Measurements from ENCODE around the gene FAM107B.
"Not testable (repeated sequence)": the region's sequence is repeated elsewhere in the genome, so short reads cannot be mapped to it uniquely, and the experiment has no call there.

FAM107B gene

DNA sequence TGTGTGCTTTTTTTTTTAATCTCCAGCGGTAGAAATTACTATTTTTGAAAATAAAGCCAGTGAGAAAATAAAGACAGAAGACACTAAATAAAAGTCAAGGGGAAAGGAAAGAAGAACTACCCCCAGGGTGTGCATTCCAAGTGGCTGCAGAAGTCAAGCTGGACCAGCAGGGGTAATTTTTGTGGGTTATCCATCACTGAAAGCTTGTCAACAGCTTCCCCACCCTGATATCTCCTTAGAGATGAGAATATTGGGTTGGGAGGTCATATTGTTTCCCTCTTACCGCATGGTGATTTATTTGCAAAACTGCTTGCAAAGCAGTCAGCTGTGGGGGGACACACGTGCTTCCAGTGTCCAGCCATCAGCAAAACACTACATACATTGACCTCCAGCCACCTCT is 46.4 kb downstream of the FAM107B start:
- no peak for TF ChIP-seq ZFX (IDR thresholded peaks at IDR 0.05)
- TF ChIP-seq, protein P1, sequence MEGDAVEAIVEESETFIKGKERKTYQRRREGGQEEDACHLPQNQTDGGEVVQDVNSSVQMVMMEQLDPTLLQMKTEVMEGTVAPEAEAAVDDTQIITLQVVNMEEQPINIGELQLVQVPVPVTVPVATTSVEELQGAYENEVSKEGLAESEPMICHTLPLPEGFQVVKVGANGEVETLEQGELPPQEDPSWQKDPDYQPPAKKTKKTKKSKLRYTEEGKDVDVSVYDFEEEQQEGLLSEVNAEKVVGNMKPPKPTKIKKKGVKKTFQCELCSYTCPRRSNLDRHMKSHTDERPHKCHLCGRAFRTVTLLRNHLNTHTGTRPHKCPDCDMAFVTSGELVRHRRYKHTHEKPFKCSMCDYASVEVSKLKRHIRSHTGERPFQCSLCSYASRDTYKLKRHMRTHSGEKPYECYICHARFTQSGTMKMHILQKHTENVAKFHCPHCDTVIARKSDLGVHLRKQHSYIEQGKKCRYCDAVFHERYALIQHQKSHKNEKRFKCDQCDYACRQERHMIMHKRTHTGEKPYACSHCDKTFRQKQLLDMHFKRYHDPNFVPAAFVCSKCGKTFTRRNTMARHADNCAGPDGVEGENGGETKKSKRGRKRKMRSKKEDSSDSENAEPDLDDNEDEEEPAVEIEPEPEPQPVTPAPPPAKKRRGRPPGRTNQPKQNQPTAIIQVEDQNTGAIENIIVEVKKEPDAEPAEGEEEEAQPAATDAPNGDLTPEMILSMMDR (conservative IDR thresholded peaks at IDR 0.05): no peak
- H3K27ac ChIP-seq: no peak overlapping the region

DNA sequence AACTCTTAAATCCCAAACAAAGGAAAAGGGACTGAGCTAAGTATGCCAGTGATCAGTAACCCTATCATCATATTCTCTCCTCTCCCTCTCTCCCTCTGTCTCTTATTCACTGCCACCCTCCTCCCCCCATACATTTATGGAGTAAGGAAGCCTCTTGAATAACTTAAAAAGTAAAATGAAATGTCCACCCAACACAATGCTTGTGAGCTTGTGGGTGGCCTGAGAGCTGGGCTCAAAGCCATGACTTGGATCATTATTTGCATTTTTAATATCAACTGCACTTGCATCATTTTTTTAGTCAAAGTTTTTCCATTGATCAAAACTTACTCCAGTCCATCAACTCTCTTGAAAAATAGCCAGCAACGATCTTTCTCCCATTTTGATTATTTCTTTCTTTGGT is 46.8 kb downstream of the FAM107B start:
- TF ChIP-seq, protein P1 (conservative IDR thresholded peaks at IDR 0.05): no peak
- no peak for TF ChIP-seq ZFX (IDR thresholded peaks at IDR 0.05)
- no peak overlapping the region for H3K27ac ChIP-seq

DNA sequence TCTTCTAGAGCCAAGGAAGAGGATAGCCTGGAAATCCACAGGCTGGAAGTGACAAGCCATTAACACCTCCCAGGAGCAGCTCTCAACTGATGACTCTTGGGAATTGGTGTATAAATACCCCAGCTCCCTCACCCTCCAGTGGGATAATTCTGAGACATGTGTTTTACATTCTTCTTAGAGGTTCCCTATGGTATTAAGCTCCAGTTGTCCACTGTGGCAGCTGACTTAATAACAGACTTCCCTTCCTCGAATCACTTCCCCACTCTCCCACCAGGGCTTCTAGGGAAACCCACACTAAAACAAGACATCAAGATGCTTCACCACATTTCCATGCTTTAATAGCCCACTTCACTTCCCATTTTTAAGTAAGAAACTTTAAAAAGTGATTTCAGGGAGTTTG is 47.2 kb downstream of the FAM107B start:
- TF ChIP-seq, protein P1 (conservative IDR thresholded peaks at IDR 0.05): no peak
- TF ChIP-seq ZFX (IDR thresholded peaks at IDR 0.05): no peak
- H3K27ac ChIP-seq: no peak overlapping the region

DNA sequence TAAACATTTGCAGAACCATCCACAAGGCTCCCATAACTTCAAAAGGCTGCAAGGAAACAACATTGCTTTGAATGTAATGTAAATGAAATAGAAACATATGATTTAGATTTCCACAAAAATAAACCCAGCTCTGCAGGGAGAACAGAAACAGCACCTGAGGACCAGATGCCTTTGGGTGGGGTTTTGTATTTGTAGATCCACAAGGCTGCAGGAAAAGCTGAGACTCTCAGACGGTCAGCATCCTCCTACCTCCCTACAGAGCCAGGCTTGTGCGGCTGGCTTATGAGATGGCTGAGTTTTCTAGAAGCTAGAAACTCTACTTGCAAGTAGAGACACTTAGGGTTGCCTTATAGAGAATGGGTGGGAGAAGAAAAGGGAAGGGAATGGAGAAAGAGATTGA is 49.8 kb downstream of the FAM107B start:
- TF ChIP-seq ZFX (IDR thresholded peaks at IDR 0.05): no peak
- TF ChIP-seq, protein P1 (conservative IDR thresholded peaks at IDR 0.05): no peak
- H3K27ac ChIP-seq: no peak overlapping the region

DNA sequence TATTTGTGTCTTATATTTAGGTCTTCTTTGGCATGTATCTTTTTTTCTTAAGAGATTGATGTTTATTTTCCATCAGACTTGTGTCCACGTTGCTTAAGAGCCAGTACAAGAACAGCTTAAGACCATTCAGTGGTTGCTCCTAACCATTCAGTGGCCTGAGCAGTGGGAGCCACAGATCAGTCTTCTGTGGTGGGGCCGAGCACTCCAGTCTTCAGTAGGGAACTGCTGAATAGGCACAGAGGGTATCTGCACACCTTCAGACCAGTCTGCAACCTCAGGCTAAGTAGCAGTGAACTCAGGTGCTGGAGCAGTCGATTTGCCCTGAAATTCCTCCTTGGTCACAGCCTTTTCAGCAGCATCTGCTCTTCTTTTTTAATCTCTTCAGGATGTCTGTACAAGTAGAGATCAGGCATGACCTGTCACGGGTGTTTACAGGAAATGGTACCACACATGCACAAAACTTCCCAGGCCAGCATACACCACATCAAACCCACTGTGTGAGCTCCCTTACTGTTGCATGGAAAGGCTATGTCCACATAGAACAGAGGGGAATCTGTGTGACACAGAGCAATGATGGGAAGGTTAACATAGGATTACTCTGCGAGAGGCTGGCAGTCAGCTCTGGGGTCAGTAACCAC is 51.5 kb downstream of the FAM107B start:
- TF ChIP-seq, protein P1 (conservative IDR thresholded peaks at IDR 0.05): no peak
- TF ChIP-seq ZFX (IDR thresholded peaks at IDR 0.05): no peak
- H3K27ac ChIP-seq: no peak overlapping the region

DNA sequence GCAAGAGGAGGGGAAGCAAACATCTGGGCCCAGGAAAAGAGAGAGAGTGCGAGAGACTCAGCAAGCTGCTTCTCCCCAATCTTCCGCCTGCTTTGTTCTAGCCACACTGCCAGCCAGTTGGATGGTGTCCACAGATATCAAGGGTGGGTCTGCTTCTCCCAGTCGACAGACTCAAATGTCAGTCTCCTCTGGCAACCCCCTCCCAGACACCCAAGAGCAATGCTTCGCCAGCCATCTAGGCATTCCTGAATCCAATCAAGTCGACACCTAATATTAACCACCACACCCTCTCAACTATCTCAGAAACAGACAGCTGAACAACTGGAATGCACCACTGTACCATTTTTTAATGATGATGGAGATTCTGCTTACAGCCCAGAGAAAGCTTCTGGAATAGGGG is 57.1 kb downstream of the FAM107B start:
- no peak for TF ChIP-seq ZFX (IDR thresholded peaks at IDR 0.05)
- TF ChIP-seq, protein P1 (conservative IDR thresholded peaks at IDR 0.05): no peak
- no peak overlapping the region for H3K27ac ChIP-seq

DNA sequence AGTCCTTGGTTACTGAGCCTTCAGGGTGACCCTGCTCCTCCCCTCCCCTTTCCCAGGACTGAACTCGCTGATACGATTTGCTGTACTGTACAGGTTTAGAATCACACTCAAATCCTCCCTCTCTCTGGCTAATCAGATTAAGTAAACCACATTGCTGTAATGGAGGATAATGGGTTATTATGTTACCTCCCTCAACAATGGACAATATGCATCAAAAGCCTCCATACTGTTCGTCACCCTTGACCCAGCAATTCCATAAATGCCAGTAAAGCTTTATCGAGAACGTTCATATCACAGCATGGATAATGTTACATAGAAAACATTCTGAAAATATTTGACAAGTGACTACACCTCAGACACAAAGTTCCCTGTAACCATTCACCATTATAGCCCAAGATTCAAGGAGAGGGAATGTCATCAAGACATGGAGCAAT is 61.7 kb downstream of the FAM107B start:
- TF ChIP-seq, protein P1 (conservative IDR thresholded peaks at IDR 0.05): no peak
- TF ChIP-seq ZFX (IDR thresholded peaks at IDR 0.05): no peak

DNA sequence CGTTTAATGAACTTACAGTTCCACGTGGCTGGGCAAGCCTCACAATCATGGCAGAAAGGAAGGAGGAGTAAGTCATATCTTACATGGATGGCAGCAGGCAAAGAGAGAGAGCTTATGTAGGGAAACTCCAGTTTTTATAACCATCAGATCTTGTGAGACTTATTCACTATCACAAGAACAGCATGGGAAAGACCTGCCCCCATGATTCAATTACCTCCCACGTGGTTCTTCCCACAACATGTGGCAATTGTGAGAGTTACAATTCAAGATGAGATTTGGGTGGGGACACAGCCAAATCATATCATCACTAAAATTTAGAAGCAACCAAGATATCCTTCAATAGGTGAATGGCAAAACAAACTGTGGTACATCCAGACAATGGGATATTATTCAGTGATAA is 65.4 kb downstream of the FAM107B start:
- not testable (repeated sequence) for H3K27ac ChIP-seq

More for the DNA sequence above, 61.7 kb downstream of the FAM107B start:
- H3K27ac ChIP-seq: no peak overlapping the region
